Breast epithelium (tissue), 3 donors: ENCODE measurements around the gene BCAP31.

ENCODE experiments used
- CTCF ChIP-seq, 3 donors: fragments of 450-650 bp; IDR thresholded peaks; one replicate each; pipeline ENCODE4 v1.5.1; 2016 to 2017; ENCODE audit warnings: antibody characterized with exemption in 3 of 3, mild to moderate bottlenecking in 3 of 3, moderate library complexity in 3 of 3
- POLR2A ChIP-seq: fragments of 450-650 bp; IDR thresholded peaks from one replicate; pipeline ENCODE4 v1.6.1; 2016; ENCODE audit warnings: antibody characterized with exemption, mild to moderate bottlenecking, moderate library complexity
- POLR2AphosphoS5 ChIP-seq, 3 donors: sonication (generic); formaldehyde crosslinking; IDR thresholded peaks; one replicate each; pipeline ENCODE4 v1.6.1; 2017; ENCODE audit warnings: antibody characterized with exemption in 3 of 3

GRCh38 chrX:153719238-153719637, 4.9 kb downstream of the BCAP31 start:
- TF ChIP-seq CTCF (IDR thresholded peaks at IDR 0.05) (no peak), POLR2AphosphoS5 (IDR thresholded peaks at IDR 0.05) (no peak), POLR2A (no peak)
